Panc1 (cell line): ENCODE results near the gene ERG. TPM values are rescaled to one million over a fixed set of nuclear protein-coding genes. Genes with fewer than 3 reads are reported as not detected.

Experiments used
- ATAC-seq: fragments of 200-7000 bp; cut with Tn5 transposase; 2 replicates; pipeline ENCODE4 v1.9.1; 2020; ENCODE audit warnings: mild to moderate bottlenecking, moderate library complexity
- BruUV-seq: library from RNA; stranded (reverse); fragments of 400-500 nt; replicated peaks from 2 replicates; lab custom pipeline; 2021; lab: Mats Ljungman, UMichigan
- CTCF ChIA-PET: fragments of 300-600 bp; sonication (Branson Sonifier 250); formaldehyde crosslinking; loops from one replicate; lab custom pipeline; 2022; ENCODE audit warnings: antibody characterized with exemption; lab: Charles Lee
- POLR2A ChIA-PET: fragments of 300-600 bp; sonication (Branson Sonifier 250); formaldehyde crosslinking; loops from one replicate; lab custom pipeline; 2022; ENCODE audit warnings: antibody characterized with exemption; lab: Charles Lee
- DNase-seq: peaks from one replicate; pipeline ENCODE4 v3.0.0-alpha.2; 2010; ENCODE audit warnings: low read depth, low spot score
- H3K27ac ChIP-seq: 2 replicates; pipeline ENCODE4 v1.5.1; 2011; ENCODE audit warnings: mild to moderate bottlenecking, low read length, inconsistent platforms
- H3K27me3 ChIP-seq: fragments of 200-500 bp; sonication (Bioruptor generic); 2 replicates; pipeline ENCODE4 v1.6.0; 2014; ENCODE audit warnings: low read length, inconsistent platforms; ENCODE audit not compliant: control insufficient read depth, insufficient read depth
- H3K36me3 ChIP-seq: fragments of 200-500 bp; sonication (Bioruptor generic); 2 replicates; pipeline ENCODE4 v1.5.1; 2014; ENCODE audit warnings: inconsistent platforms, mild to moderate bottlenecking, low read length, moderate library complexity; ENCODE audit not compliant: control insufficient read depth, insufficient read depth
- H3K4me1 ChIP-seq: 2 replicates; pipeline ENCODE4 v1.5.1; 2011; ENCODE audit warnings: inconsistent platforms, mild to moderate bottlenecking, low read length, moderate library complexity; ENCODE audit not compliant: control insufficient read depth, insufficient read depth
- H3K4me3 ChIP-seq, 2 experiments: 2 replicates each; pipeline ENCODE4 v1.5.1; 2011 to 2012; ENCODE audit warnings: low read depth in 2 of 2, low read length in 2 of 2, mild to moderate bottlenecking in 2 of 2, inconsistent platforms in 1 of 2, moderate library complexity in 1 of 2
- H3K9me3 ChIP-seq: fragments of 200-500 bp; sonication (Bioruptor generic); 2 replicates; pipeline ENCODE4 v1.5.1; 2014; ENCODE audit warnings: low read depth, mild to moderate bottlenecking, inconsistent platforms, low read length, moderate library complexity; ENCODE audit not compliant: control insufficient read depth, insufficient read depth
- POLR2AphosphoS5 ChIP-seq: IDR thresholded peaks from 2 replicates; pipeline ENCODE4 v1.6.1; 2012; ENCODE audit warnings: mild to moderate bottlenecking, low read depth, low read length, moderate library complexity
- REST ChIP-seq, 2 experiments: IDR thresholded peaks; 2 replicates each; pipeline ENCODE4 v1.6.1; 2011 to 2012; ENCODE audit warnings: low read depth in 2 of 2, control low read depth in 1 of 2, low read length in 1 of 2, mild to moderate bottlenecking in 1 of 2, moderate library complexity in 1 of 2; ENCODE audit not compliant: insufficient read depth in 1 of 2
- SIN3A ChIP-seq: IDR thresholded peaks from 2 replicates; pipeline ENCODE4 v1.6.1; 2012; ENCODE audit warnings: low read depth, mild to moderate bottlenecking, low read length, moderate library complexity, borderline replicate concordance; ENCODE audit not compliant: insufficient read depth
- TCF7L2 ChIP-seq: IDR thresholded peaks from 2 replicates; pipeline ENCODE4 v1.6.1; 2011; ENCODE audit warnings: mild to moderate bottlenecking, low read depth, low read length, inconsistent platforms
- in situ Hi-C: cut with HindIII; loops from 2 replicates; pipeline ENCODE4 v1.10.0; 2016; ENCODE audit warnings: low sequenced_read_pairs, low pct_unique_long_range_greater_than_20kb
- intact Hi-C: fragments of 100-400 bp; cut with micrococcal nuclease; formaldehyde crosslinking; loops from one replicate; pipeline ENCODE4 v1.10.0; 2022; ENCODE audit not compliant: unreplicated experiment
- total RNA-seq: library from RNA; stranded (reverse); gene quantifications from one replicate; pipeline ENCODE4 v1.2.1, GENCODE V29; 2021; ENCODE audit not compliant: unreplicated experiment
- TF ChIP-seq, protein P1 (sequence below): fragments of 450-650 bp; IDR thresholded peaks from 2 replicates; pipeline ENCODE4 v1.5.1; 2017; ENCODE audit warnings: mild to moderate bottlenecking

ERG gene
- total RNA-seq, 1 experiment from 2014 or later: 0.49 TPM

DNA sequence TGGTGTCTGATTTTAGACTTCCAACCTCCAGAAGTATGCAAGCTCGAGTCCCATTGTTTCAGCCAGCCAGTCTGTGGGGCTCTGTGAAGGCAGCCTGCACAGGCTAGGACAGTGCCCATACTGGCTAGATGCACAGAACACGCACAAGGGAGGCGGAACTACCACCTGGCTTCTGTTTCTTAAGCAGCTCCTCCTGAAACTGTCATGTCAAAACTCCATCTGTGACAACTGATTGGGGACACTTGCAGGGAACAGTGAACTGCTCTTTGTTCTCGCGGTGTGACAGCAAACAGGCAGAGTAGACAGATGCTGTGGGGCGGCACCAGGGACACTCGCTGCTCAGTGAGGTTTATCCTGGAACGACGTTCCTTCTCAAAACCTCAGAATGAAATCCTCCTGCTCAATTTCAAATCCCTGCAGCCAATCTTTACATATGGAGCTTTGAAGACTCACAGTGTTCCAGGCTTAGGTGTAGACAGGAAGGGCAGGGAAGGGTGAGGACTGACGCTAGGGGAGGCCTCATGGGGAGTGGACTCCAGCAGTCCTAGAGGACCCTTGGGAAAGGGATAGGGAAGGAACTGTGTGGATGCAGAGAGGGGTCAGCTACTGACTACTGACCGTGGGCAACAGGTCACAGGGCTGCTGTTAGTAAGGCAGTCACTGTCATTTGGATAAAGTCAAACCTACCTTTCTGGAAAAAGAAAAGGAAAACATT, 73.8 kb downstream of the ERG start:
- no peaks in the 10 kb centered on the region for H3K9me3 ChIP-seq
- ATAC-seq: no peak
- no TSS peak for BruUV-seq
- H3K4me3 ChIP-seq: no peak overlapping the region
- in situ Hi-C loops (no loop called here), intact Hi-C loops (no loop called here)
- no peak for TF ChIP-seq REST (IDR thresholded peaks at IDR 0.05; ENCODE audit: insufficient read depth in 1 of 2, low read depth in 2 of 2, low read length in 1 of 2)
- no peak for TF ChIP-seq POLR2AphosphoS5
- TF ChIP-seq, protein P1, sequence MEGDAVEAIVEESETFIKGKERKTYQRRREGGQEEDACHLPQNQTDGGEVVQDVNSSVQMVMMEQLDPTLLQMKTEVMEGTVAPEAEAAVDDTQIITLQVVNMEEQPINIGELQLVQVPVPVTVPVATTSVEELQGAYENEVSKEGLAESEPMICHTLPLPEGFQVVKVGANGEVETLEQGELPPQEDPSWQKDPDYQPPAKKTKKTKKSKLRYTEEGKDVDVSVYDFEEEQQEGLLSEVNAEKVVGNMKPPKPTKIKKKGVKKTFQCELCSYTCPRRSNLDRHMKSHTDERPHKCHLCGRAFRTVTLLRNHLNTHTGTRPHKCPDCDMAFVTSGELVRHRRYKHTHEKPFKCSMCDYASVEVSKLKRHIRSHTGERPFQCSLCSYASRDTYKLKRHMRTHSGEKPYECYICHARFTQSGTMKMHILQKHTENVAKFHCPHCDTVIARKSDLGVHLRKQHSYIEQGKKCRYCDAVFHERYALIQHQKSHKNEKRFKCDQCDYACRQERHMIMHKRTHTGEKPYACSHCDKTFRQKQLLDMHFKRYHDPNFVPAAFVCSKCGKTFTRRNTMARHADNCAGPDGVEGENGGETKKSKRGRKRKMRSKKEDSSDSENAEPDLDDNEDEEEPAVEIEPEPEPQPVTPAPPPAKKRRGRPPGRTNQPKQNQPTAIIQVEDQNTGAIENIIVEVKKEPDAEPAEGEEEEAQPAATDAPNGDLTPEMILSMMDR: no peak
- no peak for TF ChIP-seq TCF7L2
- no peak for TF ChIP-seq SIN3A
- no peak for DNase-seq
- no peaks in the 10 kb centered on the region; the same call in 1 of the 2 replicates for H3K27me3 ChIP-seq
- no peaks in the 10 kb centered on the region for H3K4me1 ChIP-seq
- ChIA-PET CTCF (no interaction called here), POLR2A (no interaction called here)
- no peak overlapping the region for H3K27ac ChIP-seq
- no peaks in the 10 kb centered on the region for H3K36me3 ChIP-seq

GRCh38 chr21:38422082-38422481, 76.2 kb downstream of the ERG start:
- in situ Hi-C loops: no loop called here
- ChIA-PET POLR2A (no interaction called here), CTCF (no interaction called here)

More at GRCh38 chr21:38422082-38422481, 76.2 kb downstream of the ERG start:
- H3K27me3 ChIP-seq: no peaks in the 10 kb centered on the region; the same call in 1 of the 2 replicates
- ATAC-seq: no peak
- no TSS peak for BruUV-seq
- intact Hi-C loops: no loop called here
- no peaks in the 10 kb centered on the region for H3K9me3 ChIP-seq
- H3K36me3 ChIP-seq: no peaks in the 10 kb centered on the region
- DNase-seq: no peak
- no peaks in the 10 kb centered on the region for H3K4me1 ChIP-seq
- H3K27ac ChIP-seq: no peak overlapping the region
- TF ChIP-seq TCF7L2: no peak
- TF ChIP-seq SIN3A: no peak
- TF ChIP-seq, protein P1: no peak
- no peak for TF ChIP-seq REST (IDR thresholded peaks at IDR 0.05; ENCODE audit: insufficient read depth in 1 of 2, low read depth in 2 of 2, low read length in 1 of 2)
- no peak for TF ChIP-seq POLR2AphosphoS5
- no peak overlapping the region for H3K4me3 ChIP-seq
